ENCODE measurements around the gene KCNH1.

The KCNH1 gene

GRCh38 chr1:210645582-210646257 is 488.2 kb downstream of the KCNH1 start:
- in situ Hi-C loops (cut with HindIII; ENCODE audit: low sequenced_read_pairs): no loop called here
- no peak for DNase-seq (ENCODE audit: low read depth, low spot score)
- H3K4me3 ChIP-seq (ENCODE audit: low read depth, low read length): no peak overlapping the region
- TF ChIP-seq, protein P1, sequence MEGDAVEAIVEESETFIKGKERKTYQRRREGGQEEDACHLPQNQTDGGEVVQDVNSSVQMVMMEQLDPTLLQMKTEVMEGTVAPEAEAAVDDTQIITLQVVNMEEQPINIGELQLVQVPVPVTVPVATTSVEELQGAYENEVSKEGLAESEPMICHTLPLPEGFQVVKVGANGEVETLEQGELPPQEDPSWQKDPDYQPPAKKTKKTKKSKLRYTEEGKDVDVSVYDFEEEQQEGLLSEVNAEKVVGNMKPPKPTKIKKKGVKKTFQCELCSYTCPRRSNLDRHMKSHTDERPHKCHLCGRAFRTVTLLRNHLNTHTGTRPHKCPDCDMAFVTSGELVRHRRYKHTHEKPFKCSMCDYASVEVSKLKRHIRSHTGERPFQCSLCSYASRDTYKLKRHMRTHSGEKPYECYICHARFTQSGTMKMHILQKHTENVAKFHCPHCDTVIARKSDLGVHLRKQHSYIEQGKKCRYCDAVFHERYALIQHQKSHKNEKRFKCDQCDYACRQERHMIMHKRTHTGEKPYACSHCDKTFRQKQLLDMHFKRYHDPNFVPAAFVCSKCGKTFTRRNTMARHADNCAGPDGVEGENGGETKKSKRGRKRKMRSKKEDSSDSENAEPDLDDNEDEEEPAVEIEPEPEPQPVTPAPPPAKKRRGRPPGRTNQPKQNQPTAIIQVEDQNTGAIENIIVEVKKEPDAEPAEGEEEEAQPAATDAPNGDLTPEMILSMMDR (IDR thresholded peaks at IDR 0.05; ENCODE audit: low read depth, low read length): no peak

DNA sequence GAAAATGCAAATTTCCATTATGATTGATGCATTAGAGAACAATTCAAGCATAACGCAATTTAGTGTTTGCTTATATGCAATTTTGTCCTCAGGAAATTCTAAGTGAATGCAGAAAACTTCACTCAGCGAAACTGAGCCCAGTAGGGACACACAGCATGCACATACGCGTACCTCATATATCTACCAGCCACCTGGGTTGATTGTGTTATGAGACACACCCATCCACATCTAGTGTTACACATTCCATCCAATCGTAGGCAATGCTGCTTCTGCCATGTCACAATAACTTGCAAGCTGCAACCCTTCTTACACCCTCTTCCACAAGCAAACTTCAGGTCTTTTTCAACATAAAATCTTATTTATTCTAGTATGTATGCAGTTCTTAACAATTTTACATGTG is 492.4 kb downstream of the KCNH1 start:
- no peak for DNase-seq (ENCODE audit: low read depth, low spot score)
- no peak overlapping the region for H3K4me3 ChIP-seq (ENCODE audit: low read depth, low read length)
- in situ Hi-C loops (cut with HindIII; ENCODE audit: low sequenced_read_pairs): no loop called here
- TF ChIP-seq, protein P1 (IDR thresholded peaks at IDR 0.05; ENCODE audit: low read depth, low read length): no peak

DNA sequence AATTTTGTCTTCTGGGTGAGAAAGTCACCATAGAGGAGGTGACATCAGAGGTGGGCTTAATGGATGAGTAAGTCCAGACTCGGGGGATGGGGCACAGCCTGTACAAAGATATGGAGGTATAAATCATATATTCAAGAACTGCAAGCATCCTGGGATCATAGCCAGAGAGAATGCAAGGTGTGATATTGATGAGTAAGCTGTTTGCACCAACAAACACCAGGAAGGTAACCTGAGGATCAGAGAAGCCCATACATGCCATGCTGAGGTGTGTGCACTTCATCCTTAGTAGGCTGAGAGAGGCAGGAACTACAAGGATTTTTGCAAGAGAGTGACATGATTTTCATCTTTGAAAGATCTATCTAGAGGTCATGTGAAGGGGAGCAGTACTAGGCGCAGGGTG is 498.8 kb downstream of the KCNH1 start:
- TF ChIP-seq, protein P1 (IDR thresholded peaks at IDR 0.05; ENCODE audit: low read depth, low read length): no peak
- no peak for DNase-seq (ENCODE audit: low read depth, low spot score)
- in situ Hi-C loops (cut with HindIII; ENCODE audit: low sequenced_read_pairs): no loop called here
- no peak overlapping the region for H3K4me3 ChIP-seq (ENCODE audit: low read depth, low read length)

DNA sequence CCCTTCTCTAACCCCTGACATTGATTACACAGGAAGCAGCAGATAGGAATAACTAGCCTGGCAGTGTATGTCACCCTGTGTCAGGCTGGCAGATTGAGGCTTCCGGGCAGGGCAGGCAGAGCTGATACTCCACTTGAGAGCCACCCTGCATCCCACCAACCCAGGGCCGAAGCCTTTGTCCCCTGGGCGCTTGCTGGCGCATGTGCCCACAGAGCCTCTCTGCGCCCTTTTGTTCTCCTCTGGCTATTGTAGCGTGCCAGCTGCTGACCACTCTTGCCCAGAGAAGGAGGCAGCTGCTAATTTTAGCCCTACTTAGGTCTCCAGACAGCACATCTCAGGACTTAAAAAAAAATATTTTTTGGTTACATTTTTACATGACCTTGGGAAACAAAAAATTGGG is 500.3 kb downstream of the KCNH1 start:
- H3K4me3 ChIP-seq (ENCODE audit: low read depth, low read length): no peak overlapping the region
- in situ Hi-C loops (cut with HindIII; ENCODE audit: low sequenced_read_pairs): no loop called here
- no peak for DNase-seq (ENCODE audit: low read depth, low spot score)
- TF ChIP-seq, protein P1 (IDR thresholded peaks at IDR 0.05; ENCODE audit: low read depth, low read length): no peak

DNA sequence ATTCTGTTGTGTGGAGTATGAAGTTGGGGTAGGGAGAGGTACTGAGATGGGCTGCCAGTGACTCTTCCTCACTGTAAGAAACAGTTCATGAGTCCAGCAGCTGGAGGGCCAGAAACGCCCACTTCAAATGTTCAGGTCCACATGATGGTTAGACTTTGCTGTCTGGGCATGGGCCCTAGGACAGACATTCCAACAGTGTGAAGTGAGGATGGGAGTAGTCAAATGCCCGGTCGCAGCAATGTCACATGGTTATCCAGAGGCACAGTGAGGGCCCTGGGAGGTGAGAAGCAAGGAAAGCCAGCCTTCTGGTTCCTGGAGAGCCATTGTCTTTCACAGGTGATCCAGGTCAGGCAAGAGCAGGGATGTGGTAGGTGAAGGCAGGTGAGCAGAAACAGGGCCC is 500.8 kb downstream of the KCNH1 start:
- no peak for DNase-seq (ENCODE audit: low read depth, low spot score)
- TF ChIP-seq, protein P1 (IDR thresholded peaks at IDR 0.05; ENCODE audit: low read depth, low read length): no peak
- no peak overlapping the region for H3K4me3 ChIP-seq (ENCODE audit: low read depth, low read length)
- in situ Hi-C loops (cut with HindIII; ENCODE audit: low sequenced_read_pairs): no loop called here

DNA sequence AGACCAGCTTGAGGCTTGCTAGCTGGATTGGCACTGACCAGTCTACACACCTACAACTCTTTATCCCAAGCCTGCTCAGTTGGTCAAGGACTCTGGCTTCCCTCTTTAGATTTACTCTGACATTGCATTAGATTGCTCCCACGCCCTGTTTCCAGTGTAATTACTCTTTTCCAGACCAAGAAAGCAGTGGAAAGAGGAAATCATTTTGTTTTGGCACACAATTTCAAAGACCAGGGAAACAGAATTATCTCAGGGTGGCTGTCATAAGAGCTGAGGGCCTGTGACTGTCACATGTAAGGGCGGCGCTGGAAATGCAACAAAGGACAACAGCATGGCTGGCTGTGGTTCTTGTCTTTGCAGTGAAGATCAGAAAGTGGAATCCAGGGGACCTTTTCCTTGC is 502.5 kb downstream of the KCNH1 start:
- H3K4me3 ChIP-seq (ENCODE audit: low read depth, low read length): no peak overlapping the region
- DNase-seq (ENCODE audit: low read depth, low spot score): no peak
- TF ChIP-seq, protein P1 (IDR thresholded peaks at IDR 0.05; ENCODE audit: low read depth, low read length): no peak
- in situ Hi-C loops (cut with HindIII; ENCODE audit: low sequenced_read_pairs): no loop called here
